Urinary bladder (tissue), 4 donors: ENCODE measurements around the gene CRISPLD2. TPM values are rescaled to one million over a fixed set of nuclear protein-coding genes. Genes with fewer than 3 reads are reported as not detected.

Experiments
- DNase-seq: peaks from one replicate; pipeline ENCODE4 v3.0.0-alpha.2; 2015; ENCODE audit errors: extremely low spot score
- H3K27ac ChIP-seq: one replicate; pipeline ENCODE4 v1.5.1; 2013; ENCODE audit warnings: low read depth, mild to moderate bottlenecking, moderate library complexity
- H3K36me3 ChIP-seq: one replicate; pipeline ENCODE4 v1.6.1; 2013; ENCODE audit warnings: mild to moderate bottlenecking, moderate library complexity; ENCODE audit not compliant: insufficient read depth
- H3K4me1 ChIP-seq: one replicate; pipeline ENCODE4 v1.6.1; 2013; ENCODE audit warnings: mild to moderate bottlenecking, moderate library complexity; ENCODE audit not compliant: insufficient read depth
- H3K4me3 ChIP-seq: one replicate; pipeline ENCODE4 v1.5.1; 2013; ENCODE audit warnings: low read depth, low read length
- WGBS: extraction: QIAGEN DNeasy Blood & Tissue Kit; methylation state at CpG from one replicate; pipeline ENCODE4 v1.1.7; 2013; 5-methylcytosine and 5-hydroxymethylcytosine counted together
- polyA plus RNA-seq: library from polyadenylated mRNA; stranded (reverse); fragments of 200-250 nt; gene quantifications from one replicate; pipeline ENCODE4 v1.2.3, GENCODE V29; 2013
- total RNA-seq: library from RNA; depleted of rRNA; stranded (reverse); fragments of >200 nt; gene quantifications from one replicate; pipeline ENCODE4 v1.2.3, GENCODE V29; 2014
- donor health status: healthy with polysubstance abuse.
- donor health status: healthy.

CRISPLD2 gene
- total and polyA plus RNA-seq, 2 donors: 69.1 to 228 TPM

GRCh38 chr16:84948851-84949610, 129.2 kb downstream of the CRISPLD2 start:
- Histone ChIP-seq H3K4me3 (no peak overlapping the region), H3K36me3 (no peaks in the 10 kb centered on the region), H3K4me1 (no peaks in the 10 kb centered on the region), H3K27ac (no peak overlapping the region)
- no peak for DNase-seq
- WGBS: 71% methylated on average over 10 of the region's 10 CpGs

- H3K36me3 ChIP-seq: no peaks in the 10 kb centered on the region
- WGBS: 65% methylated on average over 10 of the region's 10 CpGs
- no peaks in the 10 kb centered on the region for H3K4me1 ChIP-seq
Observed at GRCh38 chr16:84949772-84950436, 130.1 kb downstream of the CRISPLD2 start.

GRCh38 chr16:84950906-84951305, 131.1 kb downstream of the CRISPLD2 start:
- DNase-seq: no peak
- Histone ChIP-seq H3K36me3 (no peaks in the 10 kb centered on the region), H3K27ac (no peak overlapping the region), H3K4me3 (no peak overlapping the region), H3K4me1 (no peaks in the 10 kb centered on the region)
- WGBS: 88% methylated on average over 10 of the region's 10 CpGs

More at GRCh38 chr16:84949772-84950436, 130.1 kb downstream of the CRISPLD2 start:
- Histone ChIP-seq H3K4me3 (no peak overlapping the region), H3K27ac (no peak overlapping the region)
- DNase-seq: no peak

- no peaks in the 10 kb centered on the region for H3K36me3 ChIP-seq
- DNase-seq: peak; percentile 74
- WGBS: 16% methylated on average over 12 of the region's 12 CpGs
- H3K4me3 ChIP-seq: no peak overlapping the region
- H3K27ac ChIP-seq: no peak overlapping the region
- no peaks in the 10 kb centered on the region for H3K4me1 ChIP-seq
Observed at GRCh38 chr16:84952335-84953189, 132.8 kb downstream of the CRISPLD2 start.

- Histone ChIP-seq H3K27ac (peak overlapping the region; percentile 44), H3K4me3 (no peak overlapping the region), H3K4me1 (no peaks in the 10 kb centered on the region), H3K36me3 (no peaks in the 10 kb centered on the region)
- WGBS: 61% methylated on average over 9 of the region's 9 CpGs
- no peak for DNase-seq
Observed at GRCh38 chr16:84953190-84953746, 133.5 kb downstream of the CRISPLD2 start.

- Histone ChIP-seq H3K36me3 (no peaks in the 10 kb centered on the region), H3K27ac (no peak overlapping the region), H3K4me1 (no peaks in the 10 kb centered on the region), H3K4me3 (no peak overlapping the region)
- DNase-seq: no peak
- WGBS: 87% methylated on average over 6 of the region's 6 CpGs
Observed at GRCh38 chr16:84955427-84955826, 135.6 kb downstream of the CRISPLD2 start.

- no peaks in the 10 kb centered on the region for H3K36me3 ChIP-seq
- H3K4me1 ChIP-seq: no peaks in the 10 kb centered on the region
Observed at GRCh38 chr16:84957192-84957591, 137.4 kb downstream of the CRISPLD2 start.

GRCh38 chr16:84957792-84958191, 138.0 kb downstream of the CRISPLD2 start:
- H3K4me1 ChIP-seq: no peaks in the 10 kb centered on the region
- DNase-seq: no peak
- H3K4me3 ChIP-seq: no peak overlapping the region
- 96% methylated on average over 1 of the region's 1 CpG for WGBS
- H3K27ac ChIP-seq: no peak overlapping the region
- H3K36me3 ChIP-seq: no peaks in the 10 kb centered on the region

More at GRCh38 chr16:84957192-84957591, 137.4 kb downstream of the CRISPLD2 start:
- WGBS: 94% methylated on average over 5 of the region's 5 CpGs
- H3K4me3 ChIP-seq: no peak overlapping the region
- no peak for DNase-seq
- no peak overlapping the region for H3K27ac ChIP-seq

Other genes starting within 250 kb of the CRISPLD2 start
- 31.8 TPM for gene COTL1, start 201.9 kb upstream of the CRISPLD2 start, total RNA-seq
- gene COTL1, start 201.9 kb upstream of the CRISPLD2 start, polyA plus RNA-seq: 82.7 TPM
- 41.2 TPM for gene KLHL36, start 171.5 kb upstream of the CRISPLD2 start, total RNA-seq
- gene KLHL36, start 171.5 kb upstream of the CRISPLD2 start, polyA plus RNA-seq: 34.8 TPM
- 44.6 TPM for gene USP10, start 120.0 kb upstream of the CRISPLD2 start, total RNA-seq
- 39.5 TPM for gene USP10, start 120.0 kb upstream of the CRISPLD2 start, polyA plus RNA-seq
- 31.1 TPM for gene ZDHHC7, start 191.6 kb downstream of the CRISPLD2 start, total RNA-seq
- gene ZDHHC7, start 191.6 kb downstream of the CRISPLD2 start, polyA plus RNA-seq: 49.7 TPM
- 9.8 TPM for gene KIAA0513, start 207.8 kb downstream of the CRISPLD2 start, total RNA-seq
- gene KIAA0513, start 207.8 kb downstream of the CRISPLD2 start, polyA plus RNA-seq: 19.9 TPM